ENCODE results near the gene HEMK1. TPM values are rescaled to one million over a fixed set of nuclear protein-coding genes. Genes with fewer than 3 reads are reported as not detected.

HEMK1 gene
- total and polyA plus RNA-seq, 2 of the 8 experiments (the other 6 are each of a cell fraction or from before 2014, with no cell fraction given), result 9.7 to 10.6 TPM

GRCh38 chr3:50559702-50560101, 9.6 kb upstream of the HEMK1 start:
- H2BK15ac ChIP-seq (ENCODE audit: low read length), result no peak overlapping the region
- ChIA-PET POLR2A (ENCODE audit: partially characterized antibody) (interaction anchor here (0.9 kb wide), 1 partner anchor 9 kb away, joined by 3 read pairs; no protein-coding TSS in a partner anchor), CTCF (ENCODE audit: partially characterized antibody) (interaction anchor here (1.0 to 46.5 kb wide), 5 partner anchors 10 to 55 kb away, joined by 3 to 863 read pairs (median 9); partner anchors contain the start of genes CISH and MAPKAPK3)
- no peak overlapping the region for H2BK5ac ChIP-seq (ENCODE audit: low read depth, low read length)
- no peak overlapping the region for H2AK5ac ChIP-seq (ENCODE audit: low read depth, low read length)
- no peak overlapping the region for H3K27ac ChIP-seq (ENCODE audit: low read depth, low read length)
- H3K23ac ChIP-seq (ENCODE audit: insufficient read length), result no peak overlapping the region
- H3K27me3 ChIP-seq (replicated peaks in 1 of 4; ENCODE audit: control insufficient read depth in 3 of 4, extremely low read depth in 1 of 4, insufficient read depth in 3 of 4, low read length in 3 of 4), result no peaks in the 10 kb centered on the region; a peak in 1 of 7 replicates
- H2AFZ ChIP-seq (ENCODE audit: low read length), result no peak overlapping the region
- H3K56ac ChIP-seq (replicated peaks; ENCODE audit: insufficient read length, low read depth, low read length), result no peak overlapping the region
- no peaks in the 10 kb centered on the region for H3K36me3 ChIP-seq (ENCODE audit: control insufficient read depth in 2 of 4, insufficient read depth in 4 of 4, low read length in 3 of 4)
- H3K9me3 ChIP-seq (ENCODE audit: insufficient read depth in 2 of 2, low read depth in 1 of 2, low read length in 1 of 2), result no peaks in the 10 kb centered on the region
- no peak overlapping the region for H3K18ac ChIP-seq (ENCODE audit: extremely low read depth, low read length)
- no peaks in the 10 kb centered on the region for H4K20me1 ChIP-seq (replicated peaks in 1 of 2; ENCODE audit: control insufficient read depth in 1 of 2, insufficient read depth in 2 of 2, low read length in 2 of 2)
- no peak for DNase-seq (ENCODE audit: low read depth in 1 of 2, low spot score in 2 of 2)
- no peak overlapping the region for H3K4me3 ChIP-seq (ENCODE audit: extremely low read depth in 1 of 4, insufficient read depth in 2 of 4, low read depth in 3 of 4, low read length in 4 of 4)
- H4K5ac ChIP-seq (ENCODE audit: insufficient read length, low read depth, low read length), result no peak overlapping the region
- FAIRE-seq, result no peak
- H2BK20ac ChIP-seq (ENCODE audit: low read length), result no peak overlapping the region
- no peaks in the 10 kb centered on the region for H3K79me2 ChIP-seq (ENCODE audit: control insufficient read depth in 1 of 2, insufficient read depth in 2 of 2, low read length in 2 of 2)
- no peak overlapping the region for H3K9ac ChIP-seq (replicated peaks in 1 of 4; ENCODE audit: extremely low read depth in 1 of 4, low read depth in 3 of 4, low read length in 3 of 4)
- H4K91ac ChIP-seq (replicated peaks; ENCODE audit: insufficient read length, low read length), result no peak overlapping the region
- H3K14ac ChIP-seq (ENCODE audit: insufficient read length), result no peak overlapping the region
- TF ChIP-seq SUZ12 (IDR thresholded peaks at IDR 0.05; ENCODE audit: low read length), result no peak
- no peak for TF ChIP-seq SIX5 (IDR thresholded peaks at IDR 0.05; ENCODE audit: low read depth, low read length)
- H2BK12ac ChIP-seq (ENCODE audit: low read depth, low read length), result no peak overlapping the region
- no peaks in the 10 kb centered on the region for H3K23me2 ChIP-seq (ENCODE audit: low read depth, low read length)
- H3K79me1 ChIP-seq (ENCODE audit: low read depth, low read length), result no peaks in the 10 kb centered on the region
- H3K4ac ChIP-seq (replicated peaks; ENCODE audit: insufficient read length, low read depth, low read length), result no peak overlapping the region
- H4K8ac ChIP-seq (ENCODE audit: extremely low read depth, insufficient read depth, low read length), result no peak overlapping the region
- H3K4me2 ChIP-seq (ENCODE audit: insufficient read depth in 1 of 2, low read depth in 2 of 2, low read length in 2 of 2), result no peak overlapping the region
- peaks cover 0 to 3% (median 0%) of the 10 kb centered on the region in 4 experiments; a peak in 2 of 7 replicates for H3K4me1 ChIP-seq (replicated peaks in 1 of 4; ENCODE audit: control insufficient read depth in 3 of 4, insufficient read depth in 4 of 4, low read length in 3 of 4)
- H2BK120ac ChIP-seq (replicated peaks; ENCODE audit: low read depth, low read length), result no peak overlapping the region
